Hepatocyte (in vitro differentiated cells): ENCODE data around the gene SLC16A5.

Source experiments
- EZH2 ChIP-seq: fragments of 200-600 bp; sonication (generic); IDR thresholded peaks from 2 replicates; pipeline ENCODE4 v1.6.1; 2016; ENCODE audit warnings: antibody characterized with exemption, mild to moderate bottlenecking, borderline replicate concordance
- EZH2phosphoT487 ChIP-seq: fragments of 200-600 bp; sonication (generic); IDR thresholded peaks from one replicate; pipeline ENCODE4 v1.6.1; 2018; ENCODE audit warnings: antibody characterized with exemption, mild to moderate bottlenecking, low read depth, moderate library complexity; ENCODE audit not compliant: unreplicated experiment, severe bottlenecking
- TF ChIP-seq, protein P1 (sequence below): fragments of 200-600 bp; sonication (generic); IDR thresholded peaks from 2 replicates; pipeline ENCODE4 v1.5.1; 2016; ENCODE audit warnings: antibody characterized with exemption, mild to moderate bottlenecking; ENCODE audit not compliant: poor library complexity

- TF ChIP-seq, protein P1, sequence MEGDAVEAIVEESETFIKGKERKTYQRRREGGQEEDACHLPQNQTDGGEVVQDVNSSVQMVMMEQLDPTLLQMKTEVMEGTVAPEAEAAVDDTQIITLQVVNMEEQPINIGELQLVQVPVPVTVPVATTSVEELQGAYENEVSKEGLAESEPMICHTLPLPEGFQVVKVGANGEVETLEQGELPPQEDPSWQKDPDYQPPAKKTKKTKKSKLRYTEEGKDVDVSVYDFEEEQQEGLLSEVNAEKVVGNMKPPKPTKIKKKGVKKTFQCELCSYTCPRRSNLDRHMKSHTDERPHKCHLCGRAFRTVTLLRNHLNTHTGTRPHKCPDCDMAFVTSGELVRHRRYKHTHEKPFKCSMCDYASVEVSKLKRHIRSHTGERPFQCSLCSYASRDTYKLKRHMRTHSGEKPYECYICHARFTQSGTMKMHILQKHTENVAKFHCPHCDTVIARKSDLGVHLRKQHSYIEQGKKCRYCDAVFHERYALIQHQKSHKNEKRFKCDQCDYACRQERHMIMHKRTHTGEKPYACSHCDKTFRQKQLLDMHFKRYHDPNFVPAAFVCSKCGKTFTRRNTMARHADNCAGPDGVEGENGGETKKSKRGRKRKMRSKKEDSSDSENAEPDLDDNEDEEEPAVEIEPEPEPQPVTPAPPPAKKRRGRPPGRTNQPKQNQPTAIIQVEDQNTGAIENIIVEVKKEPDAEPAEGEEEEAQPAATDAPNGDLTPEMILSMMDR: no peak
- TF ChIP-seq EZH2 (no peak), EZH2phosphoT487 (no peak)
Measured at GRCh38 chr17:75096082-75096625, 8.4 kb downstream of the SLC16A5 start.
